ENCODE data around the gene KLF13.

Gene KLF13

GRCh38 chr15:31367021-31367729 lies 40.5 kb downstream of the KLF13 start:
- DNase-seq: no peak

GRCh38 chr15:31367730-31368344 lies 41.2 kb downstream of the KLF13 start:
- DNase-seq: no peak

GRCh38 chr15:31369727-31370126 lies 43.1 kb downstream of the KLF13 start:
- DNase-seq: no peak

GRCh38 chr15:31371520-31372240 lies 45.0 kb downstream of the KLF13 start:
- no peak for DNase-seq

GRCh38 chr15:31372635-31373091 lies 46.0 kb downstream of the KLF13 start:
- no peak for DNase-seq

- no peak for DNase-seq
Measured at GRCh38 chr15:31373096-31373865, 46.6 kb downstream of the KLF13 start.

- DNase-seq: no peak
Measured at GRCh38 chr15:31373970-31374369, 47.3 kb downstream of the KLF13 start.

- no peak for DNase-seq
Measured at GRCh38 chr15:31374489-31374888, 47.9 kb downstream of the KLF13 start.

GRCh38 chr15:31374986-31375385 lies 48.4 kb downstream of the KLF13 start:
- no peak for DNase-seq

- no peak for DNase-seq
Measured at GRCh38 chr15:31375772-31376171, 49.1 kb downstream of the KLF13 start.

- no peak for DNase-seq
Measured at GRCh38 chr15:31376511-31376910, 49.9 kb downstream of the KLF13 start.

- no peak for DNase-seq
Measured at GRCh38 chr15:31377030-31377429, 50.4 kb downstream of the KLF13 start.

GRCh38 chr15:31378363-31378903 lies 51.8 kb downstream of the KLF13 start:
- DNase-seq: no peak

GRCh38 chr15:31379042-31379441 lies 52.4 kb downstream of the KLF13 start:
- no peak for DNase-seq

GRCh38 chr15:31379577-31379976 lies 52.9 kb downstream of the KLF13 start:
- no peak for DNase-seq

GRCh38 chr15:31381801-31382712 lies 55.4 kb downstream of the KLF13 start:
- DNase-seq: no peak

GRCh38 chr15:31382713-31383045 lies 56.0 kb downstream of the KLF13 start:
- no peak for DNase-seq

- DNase-seq: no peak
Measured at GRCh38 chr15:31383139-31383538, 56.5 kb downstream of the KLF13 start.

- DNase-seq: no peak
Measured at GRCh38 chr15:31384568-31384967, 57.9 kb downstream of the KLF13 start.

GRCh38 chr15:31385736-31386135 lies 59.1 kb downstream of the KLF13 start:
- DNase-seq: no peak

- DNase-seq: no peak
Measured at GRCh38 chr15:31387092-31387478, 60.5 kb downstream of the KLF13 start.
